Cardiac muscle cell (in vitro differentiated cells and primary cell): ENCODE data around the gene JMJD1C. TPM values are rescaled to one million over a fixed set of nuclear protein-coding genes. Genes with fewer than 3 reads are reported as not detected.
A peak's percentile ranks its signal among the peaks of the same experiment; 100 is the strongest.

Experiments
- DNase-seq, 2 donors: peaks; one replicate each; pipeline versions ENCODE4 v3.0.0 to v3.0.0-alpha.2; 2010 to 2017; ENCODE audit warnings: low read depth in 1 of 2, low spot score in 1 of 2
- H3K27ac ChIP-seq: fragments of 200-600 bp; sonication (generic); 2 replicates; pipeline ENCODE4 v1.5.1; 2016
- H3K27me3 ChIP-seq: fragments of 200-600 bp; sonication (generic); 2 replicates; pipeline ENCODE4 v1.6.0; 2016; ENCODE audit warnings: control low read depth
- H3K36me3 ChIP-seq: fragments of 200-600 bp; sonication (generic); 2 replicates; pipeline ENCODE4 v1.5.1; 2016; ENCODE audit warnings: control low read depth
- H3K4me1 ChIP-seq: fragments of 200-600 bp; sonication (generic); 2 replicates; pipeline ENCODE4 v1.8.1; 2017; ENCODE audit warnings: low read depth, mild to moderate bottlenecking, mixed run types
- H3K4me3 ChIP-seq: fragments of 200-600 bp; sonication (generic); 2 replicates; pipeline ENCODE4 v1.5.1; 2016; ENCODE audit warnings: mild to moderate bottlenecking
- H3K9me3 ChIP-seq: fragments of 200-600 bp; sonication (generic); 2 replicates; pipeline ENCODE4 v1.5.1; 2017; ENCODE audit warnings: low read depth, mild to moderate bottlenecking, control low read depth
- polyA plus RNA-seq: library from polyadenylated mRNA; unstranded; fragments of >200 nt; fragmentation: Nextera tagmentation; extraction: Ambion mirVana; gene quantifications from 2 replicates; pipeline ENCODE4 v1.2.1, GENCODE V29; 2016
- total RNA-seq: library from RNA; depleted of rRNA; stranded (reverse); fragments of >200 nt; gene quantifications from 2 replicates; pipeline ENCODE4 v1.2.3, GENCODE V29; 2016
- TF ChIP-seq, protein P1 (sequence below): IDR thresholded peaks from 2 replicates; pipeline ENCODE4 v1.5.1; 2012; ENCODE audit warnings: low read depth, mild to moderate bottlenecking, low read length

JMJD1C gene
- total and polyA plus RNA-seq, 2 experiments from 2014 or later: 59.1 to 144 TPM

- Histone ChIP-seq H3K27ac (no peak overlapping the region), H3K4me3 (no peak overlapping the region), H3K27me3 (no peaks in the 10 kb centered on the region), H3K36me3 (no peaks in the 10 kb centered on the region), H3K4me1 (peaks cover 14% of the 10 kb centered on the region), H3K9me3 (no peaks in the 10 kb centered on the region)
- TF ChIP-seq, protein P1, sequence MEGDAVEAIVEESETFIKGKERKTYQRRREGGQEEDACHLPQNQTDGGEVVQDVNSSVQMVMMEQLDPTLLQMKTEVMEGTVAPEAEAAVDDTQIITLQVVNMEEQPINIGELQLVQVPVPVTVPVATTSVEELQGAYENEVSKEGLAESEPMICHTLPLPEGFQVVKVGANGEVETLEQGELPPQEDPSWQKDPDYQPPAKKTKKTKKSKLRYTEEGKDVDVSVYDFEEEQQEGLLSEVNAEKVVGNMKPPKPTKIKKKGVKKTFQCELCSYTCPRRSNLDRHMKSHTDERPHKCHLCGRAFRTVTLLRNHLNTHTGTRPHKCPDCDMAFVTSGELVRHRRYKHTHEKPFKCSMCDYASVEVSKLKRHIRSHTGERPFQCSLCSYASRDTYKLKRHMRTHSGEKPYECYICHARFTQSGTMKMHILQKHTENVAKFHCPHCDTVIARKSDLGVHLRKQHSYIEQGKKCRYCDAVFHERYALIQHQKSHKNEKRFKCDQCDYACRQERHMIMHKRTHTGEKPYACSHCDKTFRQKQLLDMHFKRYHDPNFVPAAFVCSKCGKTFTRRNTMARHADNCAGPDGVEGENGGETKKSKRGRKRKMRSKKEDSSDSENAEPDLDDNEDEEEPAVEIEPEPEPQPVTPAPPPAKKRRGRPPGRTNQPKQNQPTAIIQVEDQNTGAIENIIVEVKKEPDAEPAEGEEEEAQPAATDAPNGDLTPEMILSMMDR: no peak
- DNase-seq: no peak
Measured at GRCh38 chr10:63142136-63142535, 323.6 kb downstream of the JMJD1C start.

- no peaks in the 10 kb centered on the region for H3K9me3 ChIP-seq
- TF ChIP-seq, protein P1: no peak
- H3K4me1 ChIP-seq: no peaks in the 10 kb centered on the region
- H3K36me3 ChIP-seq: no peaks in the 10 kb centered on the region
- H3K4me3 ChIP-seq: no peak overlapping the region
- no peak overlapping the region for H3K27ac ChIP-seq
- H3K27me3 ChIP-seq: no peaks in the 10 kb centered on the region
- no peak for DNase-seq
Measured at GRCh38 chr10:63140077-63140476, 325.7 kb downstream of the JMJD1C start.

- Histone ChIP-seq H3K9me3 (no peaks in the 10 kb centered on the region), H3K27ac (no peak overlapping the region), H3K27me3 (no peaks in the 10 kb centered on the region), H3K4me1 (peaks cover 6% of the 10 kb centered on the region), H3K4me3 (no peak overlapping the region), H3K36me3 (no peaks in the 10 kb centered on the region)
- DNase-seq: peak in 1 of 2 donors; percentile 68
- TF ChIP-seq, protein P1: no peak
Measured at GRCh38 chr10:63137306-63137705, 328.5 kb downstream of the JMJD1C start.

DNA sequence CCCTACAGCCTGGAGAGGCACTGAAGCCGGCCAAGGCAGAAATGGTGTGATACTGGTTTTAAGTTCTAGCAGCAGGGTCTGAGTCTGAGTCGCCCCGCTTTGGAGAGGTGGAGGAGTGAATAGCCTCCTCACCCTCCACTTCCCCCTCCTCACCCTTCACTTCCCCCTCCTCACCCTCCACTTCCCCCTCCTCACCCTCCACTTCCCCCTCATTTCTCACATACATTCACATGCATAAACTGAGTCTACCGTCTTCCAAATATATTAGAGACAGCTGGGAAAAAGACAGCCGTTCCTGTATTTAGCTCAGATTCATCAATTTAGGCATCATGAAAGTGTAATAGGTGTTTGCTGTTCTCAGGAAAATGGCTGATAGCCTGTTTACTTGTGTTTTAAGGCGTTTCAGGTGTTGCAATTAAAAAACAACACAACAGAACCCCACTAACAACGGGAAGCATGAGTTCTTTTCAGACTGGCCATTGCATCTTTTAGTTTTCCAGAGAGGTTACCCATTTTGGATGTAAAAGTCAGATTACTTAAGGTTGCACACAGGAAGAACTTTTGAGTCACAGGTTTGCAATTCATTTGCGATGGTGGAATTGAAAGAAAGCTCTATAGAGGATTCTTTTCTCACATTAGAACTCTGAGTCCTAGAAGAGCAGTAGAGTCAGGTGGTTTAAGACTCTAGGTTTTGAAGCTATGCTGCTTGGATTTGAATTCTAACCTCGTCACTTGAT, 331.8 kb downstream of the JMJD1C start:
- Histone ChIP-seq H3K27ac (peak overlapping the region; percentile 90), H3K9me3 (no peaks in the 10 kb centered on the region), H3K36me3 (no peaks in the 10 kb centered on the region), H3K27me3 (no peaks in the 10 kb centered on the region), H3K4me1 (peaks cover 6% of the 10 kb centered on the region), H3K4me3 (peak overlapping the region; percentile 68)
- DNase-seq: peak in 1 of 2 donors; percentile 46
- TF ChIP-seq, protein P1: no peak

DNA sequence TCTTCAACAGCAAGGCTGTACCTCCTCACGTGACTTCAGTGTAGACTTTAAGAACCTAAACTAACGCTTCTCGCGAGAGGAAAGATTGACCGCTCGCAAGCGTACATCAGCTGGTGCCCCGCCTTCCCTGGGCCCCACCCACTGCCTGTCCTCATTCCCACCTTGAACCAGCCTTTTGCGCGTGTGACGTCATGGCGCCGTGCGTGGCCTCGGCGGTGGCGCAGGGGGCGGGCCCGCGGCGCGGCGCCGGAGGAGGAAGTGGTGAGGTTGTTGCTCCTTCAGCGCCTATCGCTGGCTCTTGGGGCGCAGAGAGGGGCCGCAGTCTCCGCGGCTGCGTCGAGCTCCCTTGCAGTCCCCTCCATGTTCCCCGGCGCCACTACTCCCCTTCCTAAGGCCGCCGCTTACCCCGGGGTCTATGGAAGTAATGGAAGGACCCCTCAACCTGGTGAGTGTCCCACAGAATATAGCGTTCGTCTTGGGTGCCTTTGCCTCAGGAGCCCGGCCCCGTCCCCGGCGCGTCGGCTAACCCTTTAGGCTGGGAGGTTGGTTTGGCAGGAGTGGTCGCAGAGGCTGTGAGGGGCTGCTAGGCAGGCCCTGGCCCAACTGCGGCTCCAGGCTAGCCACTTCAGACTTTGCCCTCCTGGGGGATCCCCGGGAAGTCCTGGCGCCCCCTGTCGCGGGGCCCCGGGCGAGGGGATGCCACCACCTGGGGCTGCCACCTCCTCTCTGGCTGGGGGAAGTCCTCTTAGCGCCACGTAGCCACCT, 332.5 kb downstream of the JMJD1C start, which contains the start of gene NRBF2:
TSS of gene NRBF2 (plus strand) at position 273 of the 765 bp plus-strand sequence. CDS start at position 416, 143 bp downstream.
- Histone ChIP-seq H3K27me3 (no peaks in the 10 kb centered on the region), H3K4me3 (peak within 1 kb of the TSS; percentile 68)
- peak; percentile 98 to 99 for DNase-seq

More for the DNA sequence above, 332.5 kb downstream of the JMJD1C start, which contains the start of gene NRBF2:
- TF ChIP-seq, protein P1: peak; percentile 36
- H3K36me3 ChIP-seq: no peaks in the 10 kb centered on the region
- no peaks in the 10 kb centered on the region for H3K9me3 ChIP-seq
- peak within 1 kb of the TSS; percentile 90 for H3K27ac ChIP-seq
- H3K4me1 ChIP-seq: peaks cover 6% of the 10 kb centered on the region
